Smooth muscle cell (in vitro differentiated cells): ENCODE measurements around the gene ISG20. TPM values are rescaled to one million over a fixed set of nuclear protein-coding genes. Genes with fewer than 3 reads are reported as not detected.

Experiments used
- DNase-seq: peaks from one replicate; lab custom pipeline; 2025; ENCODE audit not compliant: unreplicated experiment; lab: John Stamatoyannopoulos, UW
- H2AFZ ChIP-seq: fragments of 200-600 bp; sonication (generic); 2 replicates; pipeline ENCODE4 v1.6.0; 2016; ENCODE audit warnings: antibody characterized with exemption, low read depth, mild to moderate bottlenecking
- H3F3A ChIP-seq: fragments of 200-600 bp; sonication (generic); 2 replicates; pipeline ENCODE4 v1.6.0; 2017; ENCODE audit warnings: antibody characterized with exemption, low read depth
- H3K27ac ChIP-seq: fragments of 200-600 bp; sonication (generic); 2 replicates; pipeline ENCODE4 v1.5.1; 2016; ENCODE audit warnings: low read depth, mild to moderate bottlenecking
- H3K27me3 ChIP-seq: fragments of 200-600 bp; sonication (generic); 2 replicates; pipeline ENCODE4 v1.6.1; 2016; ENCODE audit warnings: low read depth, mild to moderate bottlenecking
- H3K36me3 ChIP-seq: fragments of 200-600 bp; sonication (generic); 2 replicates; pipeline ENCODE4 v1.5.1; 2016; ENCODE audit warnings: low read depth
- H3K4me1 ChIP-seq: fragments of 200-600 bp; sonication (generic); 2 replicates; pipeline ENCODE4 v1.5.1; 2016; ENCODE audit warnings: low read depth
- H3K4me2 ChIP-seq: fragments of 200-600 bp; sonication (generic); 2 replicates; pipeline ENCODE4 v1.6.0; 2016; ENCODE audit warnings: mild to moderate bottlenecking
- H3K4me3 ChIP-seq: fragments of 200-600 bp; sonication (generic); 2 replicates; pipeline ENCODE4 v1.5.1; 2016; ENCODE audit warnings: mild to moderate bottlenecking
- H3K79me2 ChIP-seq: fragments of 200-600 bp; sonication (generic); 2 replicates; pipeline ENCODE4 v1.6.0; 2016; ENCODE audit warnings: low read depth, mild to moderate bottlenecking
- H3K9ac ChIP-seq: fragments of 200-600 bp; sonication (generic); 2 replicates; pipeline ENCODE4 v1.6.0; 2016; ENCODE audit warnings: low read depth
- H3K9me3 ChIP-seq: fragments of 200-600 bp; sonication (generic); replicated peaks from 2 replicates; pipeline ENCODE4 v1.5.1; 2016; ENCODE audit warnings: low read depth
- H4K20me1 ChIP-seq: fragments of 200-600 bp; sonication (generic); 2 replicates; pipeline ENCODE4 v1.6.0; 2016; ENCODE audit warnings: low read depth
- CTCF ChIP-seq: fragments of 200-600 bp; sonication (generic); IDR thresholded peaks from 2 replicates; pipeline ENCODE4 v1.5.1; 2017; ENCODE audit warnings: borderline replicate concordance, mild to moderate bottlenecking, antibody characterized with exemption; ENCODE audit not compliant: insufficient read depth, poor library complexity, severe bottlenecking
- WGBS: methylation state at CpG from one replicate; pipeline ENCODE4 v1.1.7; 2016; ENCODE audit warnings: low lambda C conversion rate; 5-methylcytosine and 5-hydroxymethylcytosine counted together
- microRNA counts: library from miRNA; unstranded; fragments of <30 nt; microRNA quantifications from one replicate; lab custom pipeline; 2016
- microRNA-seq: library from miRNA; unstranded; fragments of <30 nt; microRNA quantifications from one replicate; pipeline ENCODE4, GENCODE V29; 2016; ENCODE audit warnings: borderline number of aligned reads
- polyA plus RNA-seq: library from polyadenylated mRNA; unstranded; fragments of >200 nt; fragmentation: Nextera tagmentation; extraction: Ambion mirVana; gene quantifications from 2 replicates; pipeline ENCODE4 v1.2.1, GENCODE V29; 2016
- small RNA-seq: library from RNA; depleted of rRNA; stranded (forward); fragments of <200 nt; gene quantifications from one replicate; pipeline ENCODE3, GENCODE V24; 2014
- total RNA-seq: library from RNA; depleted of rRNA; stranded (reverse); fragments of >200 nt; gene quantifications from 2 replicates; pipeline ENCODE4 v1.2.3, GENCODE V29; 2014

ISG20 gene
- total and polyA plus RNA-seq, 2 experiments from 2014 or later, result 0.81 to 1.1 TPM

- H3K27ac ChIP-seq, result no peak overlapping the region
- 89% methylated on average over 5 of the region's 5 CpGs for WGBS
Observed at GRCh38 chr15:88703533-88703932, 64.7 kb downstream of the ISG20 start.

GRCh38 chr15:88704791-88705768 is 66.3 kb downstream of the ISG20 start:
- WGBS, result 9% methylated on average over 38 of the region's 60 CpGs
- Histone ChIP-seq H3K4me1 (no peaks in the 10 kb centered on the region), H3K9me3 (no peaks in the 10 kb centered on the region), H4K20me1 (no peaks in the 10 kb centered on the region), H3K4me2 (peak overlapping the region; percentile 94), H3K36me3 (no peaks in the 10 kb centered on the region), H3K9ac (peak overlapping the region; percentile 31), H3F3A (no peaks in the 10 kb centered on the region), H3K4me3 (peak overlapping the region; percentile 61), H3K27me3 (peaks cover 42% of the 10 kb centered on the region), H3K79me2 (no peaks in the 10 kb centered on the region), H3K27ac (no peak overlapping the region), H2AFZ (peak overlapping the region; percentile 92)
- no peak for DNase-seq
- no peak for TF ChIP-seq CTCF

More at GRCh38 chr15:88703533-88703932, 64.7 kb downstream of the ISG20 start:
- no peak overlapping the region for H3K9ac ChIP-seq
- no peak for TF ChIP-seq CTCF
- no peaks in the 10 kb centered on the region for H3K4me1 ChIP-seq
- H3K4me2 ChIP-seq, result no peak overlapping the region
- H3K79me2 ChIP-seq, result no peaks in the 10 kb centered on the region
- peaks cover 51% of the 10 kb centered on the region for H3K27me3 ChIP-seq
- no peak for DNase-seq
- H3F3A ChIP-seq, result no peaks in the 10 kb centered on the region
- H2AFZ ChIP-seq, result no peak overlapping the region
- H3K4me3 ChIP-seq, result no peak overlapping the region
- no peaks in the 10 kb centered on the region for H3K36me3 ChIP-seq
- H3K9me3 ChIP-seq, result no peaks in the 10 kb centered on the region
- H4K20me1 ChIP-seq, result no peaks in the 10 kb centered on the region

- H3K36me3 ChIP-seq, result no peaks in the 10 kb centered on the region
- WGBS, result 69% methylated on average over 11 of the region's 11 CpGs
- H3F3A ChIP-seq, result no peaks in the 10 kb centered on the region
- peaks cover 49% of the 10 kb centered on the region for H3K27me3 ChIP-seq
- no peak overlapping the region for H3K9ac ChIP-seq
- no peaks in the 10 kb centered on the region for H3K79me2 ChIP-seq
- H3K4me1 ChIP-seq, result no peaks in the 10 kb centered on the region
- H3K4me3 ChIP-seq, result peak overlapping the region; percentile 61
- H3K27ac ChIP-seq, result no peak overlapping the region
- no peak for TF ChIP-seq CTCF
- no peak for DNase-seq
- H3K9me3 ChIP-seq, result no peaks in the 10 kb centered on the region
- peak overlapping the region; percentile 92 for H2AFZ ChIP-seq
- peak overlapping the region; percentile 94 for H3K4me2 ChIP-seq
- H4K20me1 ChIP-seq, result no peaks in the 10 kb centered on the region
Observed at GRCh38 chr15:88705769-88706165, 67.0 kb downstream of the ISG20 start.

MicroRNAs within 50 kb of the gene (microRNA counts, 767-probe panel; counts per million panel counts)
- microRNA hsa-miR-1179 (lab: Ali Mortazavi, UCI) (183 counts per million), microRNA hsa-miR-7-5p (lab: Ali Mortazavi, UCI) (183 counts per million)

Small RNA genes within 50 kb of the gene (microRNA-seq; reads per million reads assigned to microRNA genes)
- gene MIR1179 (2.3 reads per million), gene MIR3529 (not detected), gene MIR7-2 (not detected)

Small RNA genes within 50 kb of the gene (small RNA-seq; reads per million reads assigned to genes)
- gene MIR1179 (not detected), gene MIR7-2 (not detected)

Other genes starting within 250 kb of the ISG20 start
- gene MRPL46, start 171.6 kb upstream of the ISG20 start, total RNA-seq, result 17.1 and 17.5 TPM in 2 replicates
- 31.0 and 35.0 TPM in 2 replicates for gene MRPL46, start 171.6 kb upstream of the ISG20 start, polyA plus RNA-seq
- 16.0 and 39.1 TPM in 2 replicates for gene MRPS11, start 171.3 kb upstream of the ISG20 start, total RNA-seq
- 64.4 and 69.1 TPM in 2 replicates for gene MRPS11, start 171.3 kb upstream of the ISG20 start, polyA plus RNA-seq
- gene DET1, start 92.3 kb upstream of the ISG20 start, total RNA-seq, result 5.6 and 6.0 TPM in 2 replicates
- gene DET1, start 92.3 kb upstream of the ISG20 start, polyA plus RNA-seq, result 4.3 and 6.5 TPM in 2 replicates
- 44.5 and 50.1 TPM in 2 replicates for gene AEN, start 17.7 kb upstream of the ISG20 start, total RNA-seq
- 53.3 and 57.6 TPM in 2 replicates for gene AEN, start 17.7 kb upstream of the ISG20 start, polyA plus RNA-seq
- gene ACAN, start 164.4 kb downstream of the ISG20 start, total RNA-seq, result not detected in 2 replicates
- gene ACAN, start 164.4 kb downstream of the ISG20 start, polyA plus RNA-seq, result 0.18 TPM in 1 of 2 replicates, not detected in the other